Measurements from ENCODE around the gene TRIM41. TPM values are rescaled to one million over a fixed set of nuclear protein-coding genes. Genes with fewer than 3 reads are reported as not detected.

Gene TRIM41
- total and polyA plus RNA-seq, 2 of the 13 experiments (the other 11 are each of a cell fraction or from before 2014, with no cell fraction given): 10.2 to 16.7 TPM

- TF ChIP-seq THRA (CRISPR knock-in tag; IDR thresholded peaks at IDR 0.05; ENCODE audit: borderline replicate concordance) (peak; percentile 29; the same call in 1 of the 2 replicates), ZFX (CRISPR knock-in tag; IDR thresholded peaks at IDR 0.05; ENCODE audit: low read depth) (peak; percentile 26), HNF4A (CRISPR knock-in tag; IDR thresholded peaks at IDR 0.05) (peak; percentile 65), REPIN1 (CRISPR knock-in tag; IDR thresholded peaks at IDR 0.05; ENCODE audit: borderline replicate concordance, low read depth) (no peak), ZNF30 (CRISPR knock-in tag; IDR thresholded peaks at IDR 0.05) (no peak; the same call in 1 of the 2 replicates), TBL1XR1 (IDR thresholded peaks at IDR 0.05; ENCODE audit: borderline replicate concordance, low read length, partially characterized antibody) (no peak), ZNF235 (CRISPR knock-in tag; IDR thresholded peaks at IDR 0.05; ENCODE audit: borderline replicate concordance) (peak; percentile 9; the same call in 1 of the 2 replicates), ZFYVE20 (CRISPR knock-in tag; IDR thresholded peaks at IDR 0.05; ENCODE audit: borderline replicate concordance, low read depth) (no peak), KDM6A (CRISPR knock-in tag; IDR thresholded peaks at IDR 0.05; ENCODE audit: low read depth) (no peak), HMG20A (CRISPR knock-in tag; IDR thresholded peaks at IDR 0.05; ENCODE audit: borderline replicate concordance) (no peak), MBD4 (IDR thresholded peaks at IDR 0.05; ENCODE audit: borderline replicate concordance, low read length) (no peak), ZNF720 (CRISPR knock-in tag; IDR thresholded peaks at IDR 0.05) (no peak), KAT8 (CRISPR knock-in tag; IDR thresholded peaks at IDR 0.05) (no peak), FOSL2 (CRISPR knock-in tag; IDR thresholded peaks at IDR 0.05) (peak; percentile 24; the same call in 1 of the 2 replicates), ZFP37 (CRISPR knock-in tag; IDR thresholded peaks at IDR 0.05; ENCODE audit: borderline replicate concordance) (0 out of 2 replicates have a peak, but pooled peaks have one; percentile 32), GPN1 (CRISPR knock-in tag; IDR thresholded peaks at IDR 0.05; ENCODE audit: borderline replicate concordance) (no peak), ZNF124 (CRISPR knock-in tag; IDR thresholded peaks at IDR 0.05) (no peak), MED1 (CRISPR knock-in tag; IDR thresholded peaks at IDR 0.05) (no peak), RARA (CRISPR knock-in tag; IDR thresholded peaks at IDR 0.05) (peak; percentile 17; the same call in 1 of the 2 replicates), TCF7 (IDR thresholded peaks at IDR 0.05; ENCODE audit: low read depth) (no peak), SNAPC4 (CRISPR knock-in tag; IDR thresholded peaks at IDR 0.05) (no peak), LCORL (IDR thresholded peaks at IDR 0.05) (no peak), LCORL (CRISPR knock-in tag; IDR thresholded peaks at IDR 0.05) (0 out of 2 replicates have a peak, but pooled peaks have one; percentile 40), PHF5A (CRISPR knock-in tag; IDR thresholded peaks at IDR 0.05; ENCODE audit: low read depth, unreplicated experiment) (no peak), ZBTB7A (CRISPR knock-in tag; IDR thresholded peaks at IDR 0.05) (no peak), SSRP1 (CRISPR knock-in tag; IDR thresholded peaks at IDR 0.05) (no peak)
These were observed 30.6 kb upstream of the TRIM41 start (continued) for GRCh38 chr5:181192337-181193046.
